Activated CD4-positive, alpha-beta T cell treated with anti-CD3 and anti-CD28 coated beads, Interleukin-10, Interleukin-2, amounts not matched to agents 100 ng/mL and 50 ng/mL, durations not matched to agents 16 hours and 8 hours (primary cell): Measurements from ENCODE around the gene ZNF780B.

Source experiments
- DNase-seq: peaks from one replicate; pipeline ENCODE4 v3.0.0-alpha.2; 2020

Gene ZNF780B

DNA sequence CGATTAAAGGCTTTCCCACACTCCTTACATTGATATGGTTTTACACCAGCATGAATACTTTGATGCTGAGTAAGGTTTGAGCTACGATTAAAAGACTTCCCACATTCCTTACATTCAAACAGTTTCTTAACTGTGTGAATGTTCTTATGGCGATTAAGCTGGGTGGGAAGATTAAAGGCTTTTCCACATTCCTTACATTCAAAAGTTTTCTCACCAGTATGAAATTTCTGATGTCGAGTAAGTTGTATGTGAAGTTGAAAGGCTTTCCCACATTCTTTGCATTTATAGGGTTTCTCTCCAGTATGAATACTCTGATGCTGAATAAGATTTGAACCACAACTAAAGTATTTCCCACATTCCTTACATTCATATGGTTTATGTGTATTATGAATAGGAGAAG is 20.0 kb downstream of the ZNF780B start:
- no peak for DNase-seq

DNA sequence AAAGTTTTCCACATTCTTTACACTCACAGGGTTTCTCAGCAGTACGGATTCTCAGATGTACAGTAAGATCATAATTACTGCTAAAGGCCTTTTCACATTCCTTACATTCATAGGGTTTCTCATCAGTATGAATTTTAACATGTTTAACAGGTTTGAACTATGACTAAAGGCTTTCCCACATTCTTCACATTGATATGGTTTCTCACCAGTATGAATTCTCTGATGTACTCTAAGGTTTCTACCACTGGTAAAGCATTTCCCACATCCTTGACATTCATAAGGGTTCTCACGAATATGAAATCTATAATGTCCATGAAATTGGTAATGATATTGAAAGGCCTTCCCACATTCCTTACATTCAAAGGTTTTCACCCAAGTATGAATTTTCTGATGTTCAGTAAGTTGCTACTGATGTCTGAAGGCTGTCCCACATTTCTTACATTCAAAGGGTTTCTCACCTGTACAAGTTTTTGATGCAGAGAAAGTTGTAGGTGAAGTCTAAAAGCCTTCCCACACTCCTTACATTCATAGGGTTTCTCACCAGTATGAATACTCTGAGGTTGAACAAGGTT is 22.0 kb downstream of the ZNF780B start:
- DNase-seq = no peak

DNA sequence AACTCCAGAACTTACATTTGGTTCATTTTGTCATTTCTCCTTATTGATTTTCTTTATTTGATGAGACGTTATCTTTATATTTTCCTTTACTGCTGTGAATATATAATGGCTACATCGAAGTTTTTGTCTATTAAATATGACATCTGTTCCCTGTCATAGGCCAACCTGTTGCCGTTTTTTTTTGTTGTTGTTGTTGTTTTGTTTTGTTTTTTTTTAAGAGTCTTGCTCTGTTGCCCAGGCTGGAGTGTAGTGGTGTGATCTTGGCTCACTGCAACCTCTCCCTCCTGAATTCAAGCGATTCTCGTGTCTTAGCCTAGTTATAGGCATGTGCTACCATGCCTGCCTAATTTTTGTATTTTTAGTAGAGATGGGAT is 29.4 kb downstream of the ZNF780B start:
- no peak for DNase-seq

DNA sequence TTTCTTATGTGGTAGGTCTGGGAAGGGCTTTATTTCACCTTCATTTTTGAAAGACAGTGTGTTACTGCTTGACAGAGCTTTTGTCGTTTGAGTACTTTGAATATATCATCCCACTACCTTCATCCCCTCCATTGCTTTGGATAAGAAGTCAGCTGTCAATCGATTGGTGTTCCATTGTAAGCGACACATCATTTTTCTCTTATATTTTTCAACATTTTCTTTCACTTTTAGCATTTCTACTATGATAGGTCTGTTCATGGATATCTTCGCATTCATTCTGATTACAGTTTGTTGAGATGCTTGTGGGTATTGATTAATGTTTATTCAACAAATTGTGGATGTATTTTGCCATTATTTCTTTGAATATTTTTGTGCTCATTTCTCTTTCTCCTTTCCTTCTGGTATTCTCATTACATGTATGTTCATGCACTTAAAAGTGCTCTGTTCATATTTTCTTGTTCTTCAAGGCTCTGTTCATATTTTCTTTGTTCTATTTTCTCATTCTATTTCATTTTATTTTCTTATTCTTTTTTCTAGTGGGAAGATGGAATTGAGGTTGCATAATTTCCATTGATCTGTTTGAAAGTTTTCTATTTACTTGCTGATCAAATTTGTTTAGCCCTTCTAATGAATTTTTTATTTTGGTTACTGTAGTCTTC is 30.0 kb downstream of the ZNF780B start:
- no peak for DNase-seq

DNA sequence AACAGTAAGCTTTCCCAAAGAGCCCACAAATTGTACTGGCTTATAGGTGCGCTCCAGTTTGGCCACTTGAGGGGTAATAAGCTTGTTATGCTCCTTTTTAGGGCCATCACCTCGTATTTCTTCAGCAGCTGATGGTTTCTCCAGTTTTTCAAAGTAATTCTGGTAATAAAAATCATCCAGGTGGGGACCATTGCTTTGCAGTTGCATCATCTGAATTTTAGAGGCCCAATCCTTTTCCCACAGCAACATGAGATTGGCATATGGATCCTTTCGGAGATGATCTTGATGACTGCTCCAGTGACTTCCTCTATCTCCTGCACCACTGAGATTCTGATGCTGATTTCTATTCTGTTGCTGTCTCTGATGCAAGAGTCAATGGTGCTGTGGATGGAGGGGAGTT is 32.1 kb downstream of the ZNF780B start:
- DNase-seq = no peak

DNA sequence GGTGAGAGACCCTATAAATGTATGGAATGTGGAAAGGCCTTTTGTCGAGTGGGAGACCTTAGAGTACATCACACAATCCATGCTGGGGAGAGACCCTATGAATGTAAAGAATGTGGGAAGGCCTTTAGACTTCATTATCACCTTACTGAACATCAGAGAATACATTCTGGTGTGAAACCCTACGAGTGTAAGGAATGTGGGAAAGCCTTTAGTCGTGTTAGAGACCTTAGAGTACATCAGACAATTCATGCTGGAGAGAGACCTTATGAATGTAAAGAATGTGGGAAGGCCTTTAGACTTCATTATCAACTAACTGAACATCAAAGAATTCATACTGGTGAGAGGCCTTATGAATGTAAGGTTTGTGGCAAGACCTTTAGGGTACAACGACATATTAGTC is 42.0 kb downstream of the ZNF780B start:
- DNase-seq = no peak

DNA sequence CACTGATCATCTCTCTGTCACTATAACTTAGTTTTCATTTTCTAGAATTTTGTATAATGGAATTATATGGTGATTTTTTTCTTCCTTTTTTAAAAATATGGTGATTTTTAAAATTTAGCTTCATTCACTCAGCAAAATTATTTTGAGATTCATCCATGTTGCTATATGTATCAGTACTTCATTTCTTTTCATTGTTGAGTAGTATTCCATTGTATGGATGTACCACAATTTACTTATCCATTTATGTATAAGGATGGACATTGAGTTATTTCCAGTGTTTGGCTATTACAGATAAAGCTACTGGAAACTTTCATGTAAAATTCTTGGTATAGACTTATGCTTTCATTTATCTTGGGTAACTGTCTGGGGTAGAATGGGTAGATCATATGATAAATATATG is 46.4 kb downstream of the ZNF780B start:
- no peak for DNase-seq

DNA sequence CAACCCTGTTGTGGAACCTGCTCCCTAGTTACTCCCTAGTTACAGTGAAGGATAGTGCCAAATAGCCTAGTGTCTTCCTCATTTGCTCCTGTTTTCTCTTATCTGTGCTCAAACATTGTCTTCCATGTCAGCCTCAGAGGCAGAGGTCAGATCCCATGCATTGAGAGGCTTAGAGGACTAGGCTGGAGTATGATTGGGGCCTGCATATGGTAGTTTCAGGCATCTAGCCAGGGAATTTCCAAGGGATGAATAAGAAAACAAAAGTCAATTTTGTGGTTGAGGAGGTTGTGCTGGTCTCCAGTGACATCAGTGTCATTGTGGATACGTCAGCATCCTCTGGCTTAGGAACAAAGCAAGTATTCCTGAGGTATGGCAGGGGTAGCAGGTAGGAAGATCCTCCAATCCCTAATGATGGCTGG is 49.7 kb downstream of the ZNF780B start:
- DNase-seq = no peak

DNA sequence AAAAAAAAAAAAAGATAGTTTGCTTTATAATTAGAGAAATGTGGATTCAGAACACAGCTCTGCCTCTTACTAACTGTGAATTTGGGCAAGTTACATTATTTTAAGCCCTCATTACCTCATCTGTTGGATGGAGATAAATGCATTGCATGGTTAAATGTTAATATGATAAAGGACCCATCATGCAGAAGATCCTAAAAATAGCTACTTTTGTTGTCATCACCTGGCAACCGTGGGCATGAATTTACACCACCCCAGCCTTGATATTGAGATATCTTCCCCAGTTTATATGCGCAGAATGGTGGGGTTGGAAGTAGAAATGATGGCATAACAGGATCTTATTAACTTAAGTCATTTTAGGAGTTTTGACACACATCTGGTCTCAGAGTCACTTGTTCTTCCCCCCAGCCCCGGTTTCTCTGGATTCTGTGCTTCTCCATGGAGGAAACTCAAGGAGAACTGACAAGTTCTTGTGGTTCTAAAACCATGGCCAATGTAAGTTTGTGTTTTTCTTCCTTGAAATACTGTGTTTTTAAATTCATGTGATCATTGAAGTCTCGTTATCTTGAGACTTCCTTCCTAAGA is 50.2 kb downstream of the ZNF780B start:
- DNase-seq = no peak

DNA sequence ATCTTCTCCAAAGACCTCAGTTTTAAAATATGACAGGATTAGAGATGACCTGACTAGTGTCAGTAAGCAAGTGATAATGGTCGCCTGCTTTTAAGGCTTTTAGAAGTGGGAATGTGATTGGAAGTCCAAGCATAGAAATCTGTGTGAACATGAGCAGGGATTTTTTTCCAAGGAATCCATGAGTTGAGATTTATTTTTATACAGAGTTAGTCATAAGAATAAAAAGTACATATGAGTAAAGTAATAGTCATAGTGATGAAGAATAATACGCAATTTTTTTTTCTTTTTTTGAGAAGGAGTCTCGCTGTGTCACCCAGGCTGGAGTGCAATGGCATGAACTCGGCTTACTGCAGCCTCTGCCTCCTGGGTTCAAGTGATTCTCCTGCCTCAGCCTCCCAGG is 57.5 kb downstream of the ZNF780B start:
- DNase-seq = no peak

DNA sequence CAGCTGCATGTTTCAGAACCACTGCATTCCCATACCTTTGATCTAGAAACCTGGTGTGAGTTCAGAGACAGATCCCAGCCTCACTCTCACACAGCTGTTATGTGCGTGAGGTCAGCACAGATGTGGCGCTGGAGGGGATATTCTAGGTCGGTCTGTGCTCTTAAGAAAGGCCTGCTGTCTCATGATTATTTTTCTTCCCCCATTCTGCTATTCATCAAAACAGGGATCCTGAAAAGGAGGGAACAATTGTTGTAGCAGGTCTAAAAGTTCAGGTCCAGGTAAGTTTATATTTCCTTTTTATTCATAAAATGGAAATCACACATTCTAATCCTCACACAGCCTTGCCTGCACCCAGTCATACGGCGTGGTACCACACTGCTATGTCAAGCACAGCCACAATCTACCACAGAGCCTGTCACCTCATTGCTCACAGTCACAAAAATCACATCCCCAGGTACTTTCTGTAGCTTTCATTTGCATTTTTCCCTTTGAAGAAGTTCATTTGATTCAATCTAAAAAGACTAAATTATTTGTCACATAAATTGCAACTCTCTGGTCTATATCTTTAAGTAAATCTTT is 58.3 kb downstream of the ZNF780B start:
- DNase-seq = peak; percentile 42

DNA sequence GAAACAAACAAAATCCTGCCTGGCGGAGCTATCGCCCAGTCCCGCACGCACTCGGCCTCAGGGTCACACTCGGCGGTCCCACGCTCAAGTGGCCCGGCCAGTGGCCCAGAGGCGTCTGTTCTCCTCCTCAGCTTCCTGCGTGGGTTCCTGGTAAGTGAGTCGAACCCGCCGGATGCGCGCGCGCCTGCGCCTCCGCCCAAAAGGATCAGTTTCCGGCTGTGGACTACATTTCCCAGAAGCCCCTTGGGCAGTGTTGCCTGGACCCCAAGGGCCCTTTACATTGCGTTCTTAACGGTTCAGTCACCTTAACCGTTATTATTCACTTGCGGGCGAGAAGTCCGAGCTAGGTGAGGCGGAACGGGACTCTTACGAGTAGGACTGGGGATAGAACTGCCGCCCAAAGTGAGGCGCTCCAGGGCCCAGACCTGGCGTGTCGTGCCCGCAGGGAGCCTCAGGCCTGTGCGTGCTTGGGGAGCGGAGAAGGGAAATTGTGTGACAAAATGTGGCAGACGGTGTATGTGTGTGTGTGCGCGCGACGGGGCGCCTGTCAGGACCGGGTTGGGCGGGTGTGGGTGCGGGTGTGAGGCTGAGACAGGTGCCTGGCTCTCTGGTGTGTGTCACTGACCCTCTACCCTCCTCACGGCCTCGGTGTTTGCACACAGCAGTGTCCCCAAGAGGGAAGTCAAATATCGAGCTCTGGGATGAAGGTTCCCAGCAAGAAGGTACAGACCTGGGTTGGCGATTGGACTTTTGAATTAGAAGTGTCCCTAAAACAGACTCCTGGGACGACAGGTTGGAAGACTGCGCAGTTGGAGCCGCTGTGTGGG is 59.0 kb downstream of the ZNF780B start, which contains the start of gene ZNF546:
Gene ZNF546, plus strand, starts transcription at position 250 of the 827 bp plus-strand sequence. CDS start 1,267 bp downstream, outside the sequence.
- peak; percentile 97 for DNase-seq

DNA sequence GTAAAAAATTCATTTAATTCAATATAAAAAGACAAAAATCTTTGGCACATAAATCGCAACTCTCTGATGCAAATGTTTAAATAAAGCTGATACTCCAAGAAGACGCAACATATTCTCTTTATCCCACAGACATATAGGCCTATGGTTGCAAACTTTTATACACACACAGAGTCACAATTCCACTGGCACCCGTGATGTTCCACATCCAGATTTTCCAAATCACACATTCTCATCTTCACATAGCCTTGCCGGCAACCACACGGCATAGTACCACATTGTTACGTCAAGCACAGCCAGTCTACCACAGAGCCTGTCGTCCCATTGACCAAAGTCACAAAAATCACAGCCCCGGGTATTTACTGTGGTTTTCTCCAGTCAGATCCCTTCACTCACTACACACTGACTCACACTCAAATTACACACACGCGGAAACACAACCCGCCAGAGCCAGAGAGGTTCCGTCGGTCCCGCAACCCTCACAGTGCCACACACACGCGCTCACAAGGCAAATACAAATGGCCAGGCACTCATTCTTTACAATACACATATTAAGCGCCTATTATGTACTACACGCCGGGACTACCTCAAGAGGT is 59.7 kb downstream of the ZNF780B start:
- DNase-seq = peak; percentile 70

DNA sequence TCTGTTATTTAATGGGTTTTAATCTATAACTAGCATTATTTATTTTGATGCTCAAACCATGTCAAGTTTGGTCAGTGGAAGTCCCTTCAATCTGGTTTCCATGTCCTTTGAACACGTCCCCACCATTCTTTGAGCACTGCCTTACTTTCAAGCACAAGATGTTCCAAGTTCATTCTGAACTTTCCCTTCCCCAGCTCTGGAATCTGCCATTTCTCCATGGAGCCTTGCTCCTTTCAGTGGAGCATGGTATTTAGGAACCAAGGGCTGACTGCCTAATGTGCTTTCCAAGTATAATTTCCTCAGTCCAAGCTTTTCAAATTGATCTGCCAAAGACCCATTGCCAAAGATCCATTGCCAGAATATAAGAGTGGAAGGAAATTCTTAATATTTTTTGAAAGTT is 60.2 kb downstream of the ZNF780B start:
- no peak for DNase-seq

DNA sequence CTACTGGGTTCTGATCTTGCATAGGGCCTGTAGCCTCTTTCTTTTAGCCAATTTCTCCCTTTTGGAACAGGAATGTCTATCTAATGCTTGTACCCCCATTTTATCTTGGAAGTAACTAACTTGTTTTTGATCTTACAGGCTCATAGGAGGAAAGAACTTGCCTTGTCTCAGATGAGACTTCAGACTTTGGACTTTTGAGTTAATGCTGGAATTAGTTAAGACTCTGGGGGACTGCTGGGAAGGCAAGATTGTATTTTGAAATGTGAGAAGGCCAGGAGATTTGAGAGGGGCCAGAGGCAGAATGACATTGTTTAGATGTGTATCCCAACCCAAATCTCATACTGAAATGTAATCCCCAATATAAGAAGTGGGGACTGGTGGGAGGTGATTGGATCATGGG is 61.7 kb downstream of the ZNF780B start:
- DNase-seq = no peak

DNA sequence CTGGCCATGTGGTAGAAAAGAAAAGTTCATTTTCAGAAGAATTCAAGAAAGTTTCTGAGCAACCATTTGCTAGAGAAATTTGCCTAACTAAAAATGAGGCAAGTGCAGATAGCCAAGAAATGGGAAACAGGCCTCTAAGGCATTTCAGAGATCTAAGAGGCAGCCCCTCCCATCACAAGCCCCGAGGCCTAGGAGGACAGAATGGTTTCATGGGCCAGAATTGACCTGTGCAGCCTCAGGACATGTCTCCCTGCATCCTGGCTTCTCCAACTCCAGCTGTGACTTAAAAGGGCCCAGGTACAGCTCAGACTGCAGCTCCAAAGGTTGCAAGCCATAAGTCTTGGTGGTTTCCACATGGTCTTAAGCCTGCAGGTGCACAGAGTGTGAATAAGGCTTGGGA is 62.4 kb downstream of the ZNF780B start:
- DNase-seq = no peak

DNA sequence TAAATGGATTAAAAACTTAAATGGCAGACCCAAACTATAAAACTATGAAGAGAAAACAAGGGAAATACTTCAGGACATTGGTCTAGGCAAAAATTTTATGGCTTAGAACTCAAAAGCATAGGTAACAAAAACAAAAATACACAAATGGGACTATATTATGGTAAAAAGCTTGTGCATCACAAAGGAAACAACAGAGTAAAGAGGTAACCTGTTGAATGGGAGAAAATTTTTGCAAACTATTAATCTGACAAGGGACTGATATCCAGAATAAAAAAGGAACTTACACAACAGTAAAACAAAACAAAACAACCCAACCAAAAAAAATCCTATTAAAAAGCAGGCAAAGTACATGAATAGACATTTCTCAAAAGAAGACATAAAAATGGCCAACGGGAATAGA is 68.4 kb downstream of the ZNF780B start:
- DNase-seq = no peak

DNA sequence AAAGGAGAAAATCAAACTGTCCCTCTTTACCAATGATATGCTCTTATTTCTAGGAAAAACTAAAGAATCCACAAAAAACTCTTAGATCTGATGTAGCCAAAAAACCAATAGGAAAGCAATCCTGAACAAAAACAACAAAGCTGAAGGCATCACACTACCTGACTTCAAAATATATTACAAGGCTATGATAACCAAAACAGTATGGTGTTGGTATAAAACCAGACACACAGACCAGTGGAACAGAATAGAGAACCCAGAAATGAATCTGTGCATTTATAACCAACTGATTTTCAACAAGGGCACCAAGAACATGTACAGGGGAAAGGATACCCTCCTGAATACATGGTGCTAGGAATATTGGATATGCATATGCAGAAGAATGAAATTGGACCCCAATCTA is 68.9 kb downstream of the ZNF780B start:
- DNase-seq = no peak

DNA sequence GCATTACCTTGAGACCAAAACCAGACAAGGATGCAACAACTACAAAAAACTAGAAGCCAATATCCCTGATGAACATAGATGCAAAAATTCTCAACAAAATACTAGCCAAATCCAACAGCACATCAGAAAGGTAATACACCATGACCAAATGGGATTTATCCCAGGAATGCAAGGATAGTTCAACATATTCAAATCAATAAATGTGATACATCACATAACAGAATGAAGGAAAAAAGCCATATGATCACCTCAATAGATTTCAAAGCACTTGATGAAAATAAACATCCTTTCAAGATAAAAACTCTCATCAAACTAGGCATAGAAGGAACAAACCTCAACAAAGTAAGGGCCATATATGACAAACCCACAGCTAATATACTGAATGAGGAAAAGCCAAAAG is 69.4 kb downstream of the ZNF780B start:
- no peak for DNase-seq

DNA sequence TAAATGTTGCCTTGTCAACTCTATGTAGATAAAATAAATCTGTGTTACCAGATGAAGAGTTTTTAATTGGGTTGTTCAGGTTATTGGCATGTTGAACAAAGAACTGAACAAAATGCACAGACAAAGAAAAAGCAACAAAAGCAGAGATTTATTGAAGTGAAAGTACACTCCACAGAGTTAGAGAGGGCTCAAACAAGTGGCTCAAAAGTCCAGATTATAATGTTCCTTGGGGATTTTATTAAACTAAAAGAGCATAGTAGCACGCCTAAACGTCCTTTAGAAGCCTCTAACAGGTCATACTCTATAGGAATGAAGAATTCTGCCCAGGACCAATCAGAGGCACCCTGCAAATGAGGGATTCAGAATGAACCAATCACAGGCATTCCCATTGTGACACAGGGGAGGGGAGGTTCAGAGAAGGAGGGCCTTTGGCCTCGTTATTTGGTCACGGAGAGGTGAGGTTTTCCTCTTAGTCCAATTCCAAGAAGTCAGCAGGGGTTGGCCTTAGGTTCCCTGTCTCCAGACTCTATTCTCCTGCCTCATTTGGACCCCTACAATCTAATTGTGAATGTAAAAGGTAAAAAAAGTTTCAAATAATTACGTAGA is 72.2 kb downstream of the ZNF780B start:
- no peak for DNase-seq

DNA sequence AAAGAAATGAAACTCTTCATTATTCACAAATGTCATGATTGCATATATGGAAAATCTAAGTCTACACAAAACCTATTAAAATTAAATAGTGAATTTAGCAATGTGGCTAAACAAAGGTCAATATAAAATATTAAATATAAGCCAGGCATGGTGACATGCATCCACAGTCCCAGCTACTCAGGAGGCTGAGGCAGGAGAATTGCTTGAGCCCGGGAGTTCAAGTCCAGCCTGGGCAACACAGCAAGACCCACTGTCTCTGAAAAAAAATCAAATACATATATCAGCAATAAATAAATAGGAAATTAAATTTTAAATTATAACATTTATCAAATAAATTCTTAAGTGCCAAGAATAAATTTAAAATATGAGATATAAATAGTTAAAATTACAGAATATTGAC is 73.1 kb downstream of the ZNF780B start:
- no peak for DNase-seq
